ENCODE measurements around the gene ZFAND2A. TPM values are rescaled to one million over a fixed set of nuclear protein-coding genes. Genes with fewer than 3 reads are reported as not detected.
A peak's percentile ranks its signal among the peaks of the same experiment; 100 is the strongest.
"Not testable (repeated sequence)": the region's sequence is repeated elsewhere in the genome, so short reads cannot be mapped to it uniquely, and the experiment has no call there.

The ZFAND2A gene
- 6.6 TPM for total RNA-seq
- long read RNA-seq, partial matches to known transcripts = 0 of 1 reads
- long read RNA-seq, other reads (novel, unspliced or antisense) = 1 of 1 reads

- intact Hi-C loops (cut with micrococcal nuclease) = no loop called here
- Histone ChIP-seq H3K9me3 (replicated peaks) (no peaks in the 10 kb centered on the region), H3K4me1 (peaks cover 34% of the 10 kb centered on the region), H3K27me3 (ENCODE audit: low read depth) (no peaks in the 10 kb centered on the region), H3K36me3 (peaks cover 34% of the 10 kb centered on the region), H3K27ac (replicated peaks) (peak within 1 kb of the TSS; percentile 97), H3K4me3 (peak within 1 kb of the TSS; percentile 82)
- no peak for TF ChIP-seq CTCF (IDR thresholded peaks at IDR 0.05; ENCODE audit: borderline replicate concordance)
- DNase-seq = peak; percentile 99
Measured at GRCh38 chr7:1159891-1160669, at the start of gene ZFAND2A. Gene ZFAND2A (minus strand): TSS chr7:1160196. CDS start chr7:1158212, 1,984 bp downstream.

GRCh38 chr7:1209097-1209496, 49.1 kb upstream of the ZFAND2A start:
- Histone ChIP-seq H3K27me3 (ENCODE audit: low read depth) (peaks cover 97% of the 10 kb centered on the region), H3K27ac (replicated peaks) (no peak overlapping the region), H3K9me3 (replicated peaks) (no peaks in the 10 kb centered on the region), H3K4me1 (peaks cover 14% of the 10 kb centered on the region), H3K4me3 (no peak overlapping the region), H3K36me3 (no peaks in the 10 kb centered on the region)
- intact Hi-C loops (cut with micrococcal nuclease) = no loop called here
- DNase-seq = no peak
- TF ChIP-seq CTCF (IDR thresholded peaks at IDR 0.05; ENCODE audit: borderline replicate concordance) = no peak

- DNase-seq; H3K4me1 ChIP-seq; H3K36me3 ChIP-seq; H3K9me3 ChIP-seq (replicated peaks); intact Hi-C loops (cut with micrococcal nuclease); H3K27ac ChIP-seq (replicated peaks); H3K4me3 ChIP-seq: not testable (repeated sequence)
- peaks cover 97% of the 10 kb centered on the region for H3K27me3 ChIP-seq (ENCODE audit: low read depth)
Measured at GRCh38 chr7:1205742-1206141, 45.7 kb upstream of the ZFAND2A start.

- H3K27me3 ChIP-seq (ENCODE audit: low read depth) = peaks cover 97% of the 10 kb centered on the region
- no peak for DNase-seq
Measured at GRCh38 chr7:1204460-1205140, 44.6 kb upstream of the ZFAND2A start.

GRCh38 chr7:1202914-1203313, 42.9 kb upstream of the ZFAND2A start:
- H3K36me3 ChIP-seq; H3K9me3 ChIP-seq (replicated peaks); H3K4me3 ChIP-seq; H3K4me1 ChIP-seq; DNase-seq; H3K27ac ChIP-seq (replicated peaks); intact Hi-C loops (cut with micrococcal nuclease): not testable (repeated sequence)
- H3K27me3 ChIP-seq (ENCODE audit: low read depth) = peaks cover 96% of the 10 kb centered on the region

More at GRCh38 chr7:1204460-1205140, 44.6 kb upstream of the ZFAND2A start:
- no peaks in the 10 kb centered on the region for H3K4me1 ChIP-seq
- H3K36me3 ChIP-seq = no peaks in the 10 kb centered on the region
- intact Hi-C loops (cut with micrococcal nuclease) = no loop called here
- no peaks in the 10 kb centered on the region for H3K9me3 ChIP-seq (replicated peaks)
- no peak overlapping the region for H3K4me3 ChIP-seq
- H3K27ac ChIP-seq (replicated peaks) = no peak overlapping the region
- no peak for TF ChIP-seq CTCF (IDR thresholded peaks at IDR 0.05; ENCODE audit: borderline replicate concordance)

GRCh38 chr7:1201916-1202315, 41.9 kb upstream of the ZFAND2A start:
- intact Hi-C loops (cut with micrococcal nuclease) = no loop called here
- H3K27me3 ChIP-seq (ENCODE audit: low read depth) = peaks cover 96% of the 10 kb centered on the region
- H3K27ac ChIP-seq (replicated peaks) = no peak overlapping the region

More at GRCh38 chr7:1201916-1202315, 41.9 kb upstream of the ZFAND2A start:
- Histone ChIP-seq H3K9me3 (replicated peaks) (no peaks in the 10 kb centered on the region), H3K36me3 (no peaks in the 10 kb centered on the region), H3K4me3 (no peak overlapping the region), H3K4me1 (no peaks in the 10 kb centered on the region)
- DNase-seq = no peak
- no peak for TF ChIP-seq CTCF (IDR thresholded peaks at IDR 0.05; ENCODE audit: borderline replicate concordance)
